Activated CD4-positive, CD25-positive, alpha-beta regulatory T cell treated with anti-CD3 and anti-CD28 coated beads, Interleukin-2, amount 50 U/mL, for 24 hours (primary cell): Measurements from ENCODE around the gene LHX3.

ENCODE experiments used
- ATAC-seq, 2 donors: fragments of 150-1000 bp; cut with Tn5 transposase; one replicate each; pipeline ENCODE4 v1.10.0; 2021; ENCODE audit warnings: mild to moderate bottlenecking in 1 of 2, moderate library complexity in 1 of 2

LHX3 gene

DNA sequence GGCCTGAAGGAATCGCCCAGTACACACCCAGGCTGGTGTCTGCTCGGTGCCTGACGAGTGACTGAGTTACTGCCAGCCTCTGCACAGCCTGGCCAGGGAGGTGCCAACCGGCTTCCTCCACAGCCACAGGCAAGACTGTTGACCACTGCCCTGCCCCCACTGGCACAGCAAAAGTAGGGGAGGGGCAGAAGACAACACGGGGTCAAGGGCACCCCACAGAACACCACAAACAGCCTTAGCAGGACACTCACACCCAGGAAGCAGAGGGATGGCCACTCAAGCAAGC lies 722 bp upstream of the LHX3 start:
- ATAC-seq: no peak

- peak; percentile 11 to 12 for ATAC-seq
Observed at GRCh38 chr9:136204145-136204805, 653 bp downstream of the LHX3 start.

GRCh38 chr9:136203408-136204144 lies 1.4 kb downstream of the LHX3 start:
- peak in 1 of 2 donors; percentile 11 for ATAC-seq

GRCh38 chr9:136202454-136203407 lies 2.2 kb downstream of the LHX3 start:
- no peak for ATAC-seq

DNA sequence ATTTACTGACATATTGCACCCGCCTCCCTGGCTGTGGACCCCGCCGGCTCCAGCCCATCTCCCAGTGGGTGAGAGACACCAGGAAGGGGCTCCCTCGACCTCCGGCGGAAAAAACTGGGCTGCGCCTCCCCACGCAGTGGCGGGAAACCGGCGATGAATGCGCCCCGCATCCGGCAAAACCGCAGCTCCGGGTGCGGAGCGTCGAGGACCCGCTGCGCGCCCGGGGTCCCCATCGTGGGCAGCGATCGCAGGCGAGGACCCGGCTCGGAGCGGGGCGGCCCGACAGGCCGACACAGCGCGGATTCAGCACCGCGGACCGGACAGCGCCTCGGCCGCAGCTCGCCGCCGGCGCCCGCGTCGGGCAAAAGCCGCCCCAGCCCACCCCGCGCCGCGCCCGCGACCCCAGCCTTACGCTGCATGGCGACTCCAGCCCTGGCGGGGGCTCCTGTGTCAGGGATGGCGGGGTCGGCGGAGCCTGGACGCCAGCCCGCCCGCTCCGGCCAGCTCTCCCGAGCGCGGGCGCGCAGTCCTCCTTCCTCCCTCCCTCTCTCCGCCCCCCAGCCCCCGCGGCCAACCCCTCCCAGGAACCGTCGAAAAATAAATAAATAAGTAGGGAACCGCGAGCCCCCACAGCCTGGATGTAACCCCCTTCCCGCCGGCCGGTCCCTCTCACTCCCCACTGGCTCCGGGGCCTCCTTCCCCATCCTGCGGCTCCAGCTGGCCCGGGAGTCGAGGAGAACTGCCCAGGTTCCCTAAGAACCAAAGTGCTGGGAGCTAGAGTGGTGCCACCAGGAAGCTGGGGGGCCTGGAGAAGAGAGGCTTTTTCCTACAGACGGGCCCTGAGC lies 3.1 kb downstream of the LHX3 start:
- no peak for ATAC-seq

DNA sequence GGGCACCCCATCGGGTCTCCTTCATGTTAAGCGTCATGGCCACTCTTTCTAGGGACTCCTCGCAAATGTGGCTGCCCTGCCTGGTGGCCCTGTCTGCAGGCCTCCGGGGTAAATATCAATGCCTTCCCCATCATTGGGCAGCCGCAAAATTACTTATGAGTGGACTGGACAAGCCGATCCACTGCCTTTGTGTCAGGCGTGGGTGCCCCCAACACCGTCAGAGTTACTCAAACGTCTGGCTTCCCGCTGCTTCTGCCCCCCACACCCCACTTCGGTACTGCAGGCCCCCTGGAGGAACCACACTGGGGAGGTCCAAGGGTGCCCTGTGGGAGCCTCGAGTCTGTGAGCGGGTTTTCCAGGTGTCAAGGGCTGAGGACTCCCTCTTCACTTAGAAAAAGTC lies 3.8 kb downstream of the LHX3 start:
- ATAC-seq: no peak

- no peak for ATAC-seq
Observed at GRCh38 chr9:136200424-136200823, 4.5 kb downstream of the LHX3 start.

- ATAC-seq: no peak
Observed at GRCh38 chr9:136199391-136200288, 5.3 kb downstream of the LHX3 start.

DNA sequence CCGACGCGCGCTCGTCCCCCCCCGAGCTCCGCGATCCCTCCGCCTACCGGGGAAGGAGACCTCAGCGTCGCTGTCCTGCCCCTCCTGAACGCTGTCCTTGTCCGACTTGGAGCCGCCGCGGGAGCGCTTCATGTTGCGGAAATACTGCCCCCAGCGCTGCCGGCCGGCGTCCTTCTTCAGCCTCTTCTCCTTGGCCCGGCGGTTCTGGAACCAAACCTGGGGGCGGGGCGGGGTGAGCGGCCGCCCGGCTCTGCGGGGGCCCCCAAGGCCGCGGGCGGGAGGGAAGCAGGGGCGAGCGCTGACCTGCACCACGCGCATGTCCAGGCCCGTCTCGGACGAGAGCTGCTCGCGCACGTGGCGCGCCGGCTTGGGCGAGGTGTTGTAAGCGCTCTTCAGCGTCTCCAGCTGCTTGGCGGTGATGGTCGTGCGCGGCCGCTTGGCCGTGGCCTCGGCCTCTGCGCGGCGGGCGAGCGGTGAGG lies 6.3 kb downstream of the LHX3 start:
- ATAC-seq: no peak

DNA sequence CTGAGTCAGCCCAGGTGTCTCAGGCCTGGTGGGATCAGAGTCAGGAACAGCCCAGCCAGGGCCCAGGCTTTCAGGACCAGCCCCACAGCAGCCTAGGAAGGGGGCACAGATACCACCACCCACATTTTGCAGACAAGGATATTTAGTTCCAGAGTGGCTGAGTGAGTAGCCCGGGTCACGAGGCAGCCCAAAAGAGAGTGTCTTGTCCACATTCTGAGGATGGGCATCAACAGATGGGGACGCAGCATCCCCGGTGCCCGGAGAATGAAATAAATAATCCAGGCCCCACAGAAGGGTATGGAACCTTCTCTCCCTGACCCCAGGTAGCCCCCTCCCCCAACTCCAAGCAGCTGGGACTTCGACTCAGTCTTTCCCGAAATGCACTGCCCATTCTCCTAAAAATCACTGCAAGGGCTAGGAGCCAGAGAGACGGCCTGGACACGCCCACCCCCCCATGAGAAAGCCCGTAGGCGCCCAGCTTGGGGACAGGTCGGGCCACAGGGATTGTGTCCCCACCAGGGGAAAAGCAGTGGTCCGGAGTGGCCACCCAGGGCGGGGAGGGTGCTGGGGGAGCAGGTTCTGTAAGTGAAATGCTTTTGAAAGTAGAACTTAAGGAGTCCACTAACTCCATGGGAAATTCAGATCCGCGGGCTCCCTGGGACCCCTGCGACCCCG lies 6.9 kb downstream of the LHX3 start:
- ATAC-seq: no peak

DNA sequence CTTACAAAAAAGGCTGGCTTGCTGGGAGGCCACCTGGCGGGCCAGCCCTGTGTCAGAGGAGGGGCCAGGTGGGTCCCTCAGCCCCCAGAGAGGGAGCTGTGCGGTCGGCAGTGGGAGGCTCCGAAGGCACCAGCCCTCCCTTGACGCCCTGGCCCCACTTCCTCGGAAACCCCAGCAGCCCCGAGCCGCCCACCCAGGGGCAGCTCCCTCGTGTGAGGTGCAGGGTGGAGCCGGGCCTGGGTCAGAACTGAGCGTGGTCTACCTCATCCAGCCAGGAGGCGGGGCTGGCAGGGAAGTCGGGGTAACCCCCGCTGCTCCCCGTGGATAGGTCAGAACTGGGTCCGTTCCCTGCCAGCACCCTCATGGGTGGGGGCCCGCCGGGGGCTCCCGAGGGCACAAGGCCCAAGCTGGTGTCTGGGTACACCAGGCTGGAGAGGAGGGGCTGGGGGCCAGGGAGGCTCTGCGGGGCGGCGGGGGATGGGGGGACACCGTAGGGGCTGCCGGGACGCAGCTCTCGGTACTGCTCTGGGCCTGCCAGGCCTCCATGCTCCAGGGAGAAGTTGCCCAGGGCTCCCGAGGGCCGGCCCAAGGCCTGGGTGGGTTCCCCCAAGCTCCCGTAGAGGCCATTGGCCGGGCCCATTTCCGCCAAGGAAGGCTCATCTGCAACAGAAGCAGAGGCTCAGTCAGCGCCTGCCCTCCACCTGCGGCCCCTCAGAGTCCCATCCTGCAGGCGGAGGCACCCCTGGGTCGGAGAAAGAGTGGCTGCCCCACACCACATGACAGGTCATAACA lies 7.6 kb downstream of the LHX3 start:
- no peak for ATAC-seq

- no peak for ATAC-seq
Observed at GRCh38 chr9:136196404-136197083, 8.4 kb downstream of the LHX3 start.

DNA sequence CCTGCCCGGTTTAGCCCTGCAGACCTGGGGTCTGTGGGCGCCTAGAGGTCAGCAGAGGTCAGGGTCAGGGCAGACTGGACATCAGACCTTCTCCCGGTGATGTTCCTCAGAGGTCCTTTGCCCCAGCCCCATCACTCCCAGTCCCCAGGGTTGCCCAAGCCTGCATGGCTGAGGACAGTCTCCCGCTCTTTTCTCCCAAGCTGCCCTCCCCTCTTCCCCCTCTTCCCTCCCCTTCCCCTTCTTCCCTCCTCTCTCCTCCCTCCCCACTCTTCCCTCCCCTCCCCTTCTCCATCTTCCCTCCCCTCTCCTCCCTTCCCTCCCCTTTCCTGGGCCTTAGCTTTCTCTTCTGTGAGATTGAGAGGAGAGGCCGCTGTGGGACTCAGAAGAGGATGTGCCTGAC lies 10.4 kb downstream of the LHX3 start:
- no peak for ATAC-seq

- no peak for ATAC-seq
Observed at GRCh38 chr9:136193891-136194279, 11.0 kb downstream of the LHX3 start.

DNA sequence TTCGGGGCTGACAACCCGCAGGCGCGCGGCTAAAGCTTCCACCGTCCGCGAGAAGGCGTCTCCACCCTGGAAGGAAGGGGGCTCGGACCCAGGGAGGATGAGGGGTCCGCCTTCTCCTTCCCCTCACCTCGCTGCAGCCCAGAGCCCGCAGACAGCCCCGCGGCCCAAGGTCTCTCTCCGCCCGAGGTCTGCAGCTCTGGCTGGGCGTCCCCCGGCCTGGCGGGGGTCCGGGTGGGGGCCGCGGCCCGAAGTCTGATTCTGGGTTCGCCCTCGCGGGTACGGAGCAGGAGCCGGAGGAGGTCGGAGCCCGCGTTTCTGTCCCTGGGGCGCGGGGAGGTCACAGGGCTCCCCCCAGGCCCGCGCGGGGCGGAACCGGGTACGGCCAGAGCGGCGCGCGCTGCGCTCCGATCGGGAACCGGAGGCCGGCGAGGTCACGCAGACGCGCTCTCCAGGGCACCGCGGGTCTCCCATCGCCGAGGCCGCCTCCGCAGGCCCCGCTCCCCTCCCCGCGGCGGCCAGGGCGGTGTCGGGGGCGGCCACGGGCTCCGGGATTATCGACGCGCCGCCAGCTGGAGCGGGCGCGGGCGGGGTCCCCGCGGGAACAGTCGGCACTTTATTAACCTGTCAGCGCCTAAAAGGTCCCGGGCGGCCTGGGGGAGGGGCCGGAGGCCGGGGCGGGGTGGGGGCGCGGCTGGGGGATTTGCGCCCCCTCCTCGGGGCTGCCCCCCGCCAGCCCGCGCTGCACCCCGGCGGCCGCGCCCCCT lies 11.6 kb downstream of the LHX3 start:
- ATAC-seq: no peak

GRCh38 chr9:136192289-136193126 lies 12.4 kb downstream of the LHX3 start:
- no peak for ATAC-seq

- ATAC-seq: no peak
Observed at GRCh38 chr9:136191960-136192286, 13.0 kb downstream of the LHX3 start.
